NCI-H187 (cell line): Measurements from ENCODE around the gene IL18R1.
"Not testable (repeated sequence)": the region's sequence is repeated elsewhere in the genome, so short reads cannot be mapped to it uniquely, and the experiment has no call there.

Experiments
- DNase-seq, 2 experiments: peaks; one replicate each; lab custom pipeline; 2025; lab: John Stamatoyannopoulos, UW

IL18R1 gene, protein sequence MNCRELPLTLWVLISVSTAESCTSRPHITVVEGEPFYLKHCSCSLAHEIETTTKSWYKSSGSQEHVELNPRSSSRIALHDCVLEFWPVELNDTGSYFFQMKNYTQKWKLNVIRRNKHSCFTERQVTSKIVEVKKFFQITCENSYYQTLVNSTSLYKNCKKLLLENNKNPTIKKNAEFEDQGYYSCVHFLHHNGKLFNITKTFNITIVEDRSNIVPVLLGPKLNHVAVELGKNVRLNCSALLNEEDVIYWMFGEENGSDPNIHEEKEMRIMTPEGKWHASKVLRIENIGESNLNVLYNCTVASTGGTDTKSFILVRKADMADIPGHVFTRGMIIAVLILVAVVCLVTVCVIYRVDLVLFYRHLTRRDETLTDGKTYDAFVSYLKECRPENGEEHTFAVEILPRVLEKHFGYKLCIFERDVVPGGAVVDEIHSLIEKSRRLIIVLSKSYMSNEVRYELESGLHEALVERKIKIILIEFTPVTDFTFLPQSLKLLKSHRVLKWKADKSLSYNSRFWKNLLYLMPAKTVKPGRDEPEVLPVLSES

DNA sequence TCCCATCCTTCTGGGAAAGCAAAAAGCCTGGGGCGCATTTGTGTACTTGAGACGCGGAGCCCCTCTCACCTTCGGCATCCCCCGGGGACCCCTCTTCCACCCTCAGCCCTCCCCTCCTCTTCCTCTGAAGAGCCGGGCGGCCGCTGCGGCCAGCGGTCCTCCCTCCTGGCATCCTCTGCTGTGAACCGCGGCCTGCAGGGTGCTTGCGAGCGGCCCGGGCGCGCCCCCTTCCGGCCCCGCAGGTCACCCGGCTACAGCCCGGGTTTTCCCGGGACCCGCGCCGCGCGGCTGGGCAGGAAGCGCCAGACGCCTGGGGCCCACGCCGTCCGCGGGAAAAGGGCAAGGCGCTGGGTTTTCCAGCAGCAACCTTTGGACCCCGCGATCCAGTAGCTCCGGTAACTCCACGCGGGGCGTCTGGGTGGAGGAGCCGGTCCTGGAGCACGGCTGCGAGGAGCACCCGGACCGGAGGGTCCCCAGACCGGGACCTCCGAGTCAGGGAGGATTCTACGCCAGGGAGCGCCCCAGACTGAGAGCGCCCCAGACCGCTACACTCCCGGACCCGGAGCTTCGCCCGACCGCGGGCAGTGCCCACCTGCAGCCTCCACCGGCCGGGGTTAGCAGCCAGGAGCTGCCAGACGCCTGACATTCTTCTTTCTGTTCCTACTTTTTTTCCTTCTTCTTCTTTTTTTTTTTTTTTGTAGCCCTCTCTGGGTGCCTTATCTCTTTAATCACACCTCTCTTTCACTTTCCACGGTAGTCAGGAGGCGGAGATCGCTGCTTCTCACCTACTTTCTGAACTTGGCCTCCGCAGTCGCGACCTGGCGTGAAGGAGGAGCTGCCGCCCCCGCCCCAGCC is at the start of gene IL18R1:
Gene IL18R1, plus strand, starts transcription at position 271 of the 855 bp plus-strand sequence. CDS start 6,865 bp downstream, outside the sequence.
- DNase-seq, result no peak

DNA sequence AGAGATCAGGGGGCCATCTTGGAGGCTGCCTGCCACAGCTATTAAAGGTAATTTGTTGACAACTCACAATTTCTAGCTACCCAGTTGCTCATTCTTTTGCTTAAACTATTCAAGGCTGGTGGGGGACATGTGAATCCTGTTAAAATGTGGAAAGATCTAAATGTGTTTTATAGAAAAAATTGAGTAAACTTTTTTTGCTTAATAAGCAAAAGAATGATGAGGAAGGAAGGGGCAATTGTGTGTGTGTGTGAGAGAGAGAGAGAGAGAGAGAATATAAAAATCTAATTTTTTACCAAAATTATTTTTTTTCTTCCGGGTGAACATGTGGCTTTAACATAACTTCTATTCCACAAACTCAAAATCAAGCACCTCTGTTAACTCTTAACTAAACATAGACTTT is 49.5 kb upstream of the IL18R1 start:
- no peak for DNase-seq

DNA sequence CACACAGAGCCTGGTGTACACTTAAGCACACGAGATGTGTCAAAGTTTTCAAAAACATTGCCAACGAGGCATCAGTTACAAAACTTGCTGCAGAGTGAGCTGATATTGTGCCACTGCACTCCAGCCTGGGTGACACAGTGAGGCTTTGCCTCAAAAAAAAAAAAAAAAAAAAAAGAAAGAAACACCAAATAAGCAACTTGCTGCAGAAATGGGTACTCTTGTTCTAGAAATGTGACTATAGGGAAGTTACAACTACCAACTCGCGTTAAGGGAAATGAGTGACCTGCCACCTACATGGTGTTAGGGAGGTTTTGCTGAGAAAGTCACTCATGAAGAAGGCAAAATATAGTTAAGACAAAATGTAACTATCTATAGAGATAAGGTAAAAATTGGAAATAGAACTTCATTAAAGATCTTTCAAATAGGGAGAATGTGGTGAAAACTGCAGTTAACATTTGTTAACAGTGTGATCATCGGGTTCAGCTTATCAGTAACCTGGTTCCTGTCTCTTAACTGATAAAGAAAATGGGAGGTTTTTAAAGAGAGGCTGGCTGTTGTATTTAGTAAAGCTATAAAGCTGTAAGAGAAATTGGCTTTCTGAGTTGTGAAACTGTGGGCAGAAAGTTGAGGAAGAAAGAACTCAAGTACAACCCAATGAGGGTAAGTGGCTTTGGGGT is 44.5 kb upstream of the IL18R1 start, which contains the start of gene IL1RL1:
Gene IL1RL1, plus strand, starts transcription at position 600 of the 677 bp plus-strand sequence. CDS start 26,702 bp downstream, outside the sequence.
- DNase-seq, result no peak

DNA sequence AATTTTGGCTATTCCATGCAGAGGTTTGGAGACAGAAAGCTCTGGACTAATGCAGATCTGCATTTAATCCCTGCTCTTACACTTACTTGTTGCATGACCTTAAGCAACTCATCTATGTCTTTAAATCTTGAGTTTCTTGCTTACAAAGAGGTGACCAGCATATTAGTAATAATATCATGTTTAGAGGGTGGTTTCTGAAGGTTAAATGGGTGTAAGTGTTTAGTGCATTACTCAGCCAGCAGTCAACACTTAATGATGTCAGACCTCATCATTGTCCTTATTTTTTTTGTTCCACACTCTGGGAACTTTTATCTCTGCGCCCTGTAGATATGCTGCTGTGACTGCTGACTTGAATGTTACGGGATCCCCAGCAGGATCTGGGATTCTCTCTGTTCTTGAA is 42.6 kb upstream of the IL18R1 start:
- DNase-seq, result no peak

DNA sequence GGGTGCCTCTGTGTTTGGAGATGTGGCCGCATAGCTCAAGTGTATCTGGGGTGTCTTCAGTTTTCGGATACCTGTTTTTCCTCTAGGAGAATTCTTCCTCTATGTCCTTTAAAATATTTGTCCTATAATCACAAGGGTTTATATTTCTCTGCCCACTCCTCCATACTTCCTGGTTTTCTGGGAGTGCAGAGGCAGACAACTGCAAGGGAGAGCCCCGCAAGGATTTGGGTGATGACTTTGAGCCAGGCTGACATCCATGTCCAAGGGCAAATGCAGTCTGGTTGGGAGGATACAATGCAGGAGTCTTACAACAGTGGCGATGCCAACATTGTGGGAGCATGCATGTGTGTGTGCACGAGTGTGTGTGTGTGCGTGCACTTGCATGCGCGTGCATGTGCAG is 42.1 kb upstream of the IL18R1 start:
- DNase-seq, result no peak

DNA sequence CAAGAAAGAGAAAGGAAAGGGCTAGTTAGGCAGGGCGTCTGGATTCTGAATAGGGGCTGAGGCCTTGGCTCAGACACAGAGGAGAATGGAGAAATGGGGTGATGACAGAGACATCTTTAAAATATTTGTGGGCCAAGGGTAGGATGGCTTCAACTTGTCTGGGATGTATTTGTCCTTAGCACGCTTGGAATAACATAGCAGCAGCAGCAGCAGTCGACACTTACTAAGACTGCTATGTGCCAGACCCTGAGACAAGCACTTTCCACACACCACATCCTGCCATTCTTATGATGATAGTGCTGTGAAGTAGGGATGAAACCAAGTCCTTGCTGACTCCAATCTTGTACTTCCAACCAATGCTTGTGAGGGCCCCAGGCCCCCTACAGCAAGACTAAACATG is 41.6 kb upstream of the IL18R1 start:
- no peak for DNase-seq

DNA sequence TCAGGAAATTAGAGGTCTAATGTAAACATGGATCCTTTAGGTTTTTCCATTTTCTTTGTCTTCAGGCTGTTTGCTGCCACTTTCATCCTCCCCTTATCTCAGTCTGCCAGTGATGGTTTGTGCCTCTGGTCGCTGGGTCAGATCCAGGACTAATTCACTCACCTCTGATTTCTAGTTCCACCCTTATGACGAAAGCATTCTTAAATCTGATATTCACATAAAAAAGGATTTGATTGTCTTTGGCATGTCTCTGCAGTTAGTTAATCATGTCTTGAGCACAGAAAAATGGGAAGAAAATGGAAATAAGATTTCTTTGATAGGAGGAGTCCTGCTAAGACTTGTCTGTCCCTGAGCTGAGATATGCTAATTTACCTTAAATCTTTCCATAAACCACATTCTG is 39.7 kb upstream of the IL18R1 start:
- DNase-seq, result no peak

DNA sequence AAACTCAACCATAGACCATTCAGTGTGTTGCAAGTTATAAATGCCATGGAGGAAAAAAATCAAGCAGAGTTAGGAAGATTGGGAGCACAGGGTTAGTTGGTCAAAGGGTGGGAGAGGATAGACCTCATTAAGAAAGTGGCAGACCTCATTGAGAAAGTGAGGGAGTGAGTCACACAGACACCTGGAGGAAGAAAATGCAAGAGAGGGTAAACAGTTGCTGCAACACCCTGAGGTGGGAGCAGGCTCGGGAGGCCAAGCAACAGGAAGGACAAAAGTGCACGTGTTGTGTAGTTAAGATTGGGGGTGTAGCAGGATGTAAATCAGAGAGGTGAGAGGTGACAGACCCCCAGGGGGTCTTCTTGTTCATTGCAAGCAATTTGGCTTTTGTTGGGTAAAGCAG is 37.9 kb upstream of the IL18R1 start:
- no peak for DNase-seq

DNA sequence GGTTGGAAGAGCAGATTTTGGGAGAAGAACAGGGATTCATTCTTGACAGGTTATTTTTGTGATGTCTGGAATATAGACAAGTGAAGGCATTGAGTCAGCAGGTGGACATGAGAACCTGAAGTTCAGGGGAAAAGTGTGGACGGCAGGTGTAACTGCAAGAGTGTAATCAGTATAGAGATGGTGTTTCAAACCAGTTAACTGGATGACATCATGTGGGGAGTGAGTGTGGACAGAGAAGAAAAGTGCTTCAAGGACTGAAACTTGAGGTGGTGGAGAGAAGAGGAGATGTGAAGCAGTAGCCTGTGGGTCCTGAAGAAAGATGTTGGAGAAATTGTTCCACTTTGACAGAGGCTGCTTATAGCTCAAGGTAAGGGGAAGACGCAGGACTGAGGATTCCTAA is 37.2 kb upstream of the IL18R1 start:
- DNase-seq, result no peak

DNA sequence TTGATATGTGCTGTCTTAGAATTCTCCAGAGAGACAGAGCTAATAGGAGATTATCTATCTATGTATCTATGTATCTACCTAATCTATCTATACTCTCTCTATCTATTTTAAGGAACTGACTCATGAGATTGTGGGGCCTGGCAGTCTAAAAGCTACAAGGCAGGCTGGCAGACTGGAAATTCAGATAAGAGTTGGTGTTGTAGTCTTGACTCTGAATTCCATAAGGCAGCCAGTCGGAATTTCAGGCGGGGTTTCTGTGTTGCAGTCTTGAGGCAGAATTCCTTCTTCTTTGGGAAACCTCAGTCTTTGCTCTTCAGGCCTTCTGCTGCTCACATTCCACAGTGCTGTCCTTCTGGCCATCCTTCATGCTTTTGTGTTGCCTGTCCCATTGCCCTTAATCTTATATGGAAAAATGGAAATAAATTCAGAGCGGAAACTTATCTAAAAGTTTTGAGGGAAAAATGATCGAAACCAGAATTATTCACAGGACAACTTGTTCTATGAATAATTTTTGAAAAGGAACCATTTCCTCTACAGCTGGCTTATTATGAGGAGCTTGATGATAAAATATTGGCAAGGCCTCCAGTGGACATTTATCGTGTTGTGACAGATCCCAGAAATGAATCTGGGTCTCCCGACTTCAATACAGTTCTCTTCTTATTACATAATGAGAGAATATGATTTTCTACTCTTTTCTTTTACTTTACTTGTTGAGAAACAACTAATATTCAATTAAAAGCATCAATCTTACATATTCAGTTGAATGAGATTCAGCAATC is 33.5 kb upstream of the IL18R1 start:
- no peak for DNase-seq

DNA sequence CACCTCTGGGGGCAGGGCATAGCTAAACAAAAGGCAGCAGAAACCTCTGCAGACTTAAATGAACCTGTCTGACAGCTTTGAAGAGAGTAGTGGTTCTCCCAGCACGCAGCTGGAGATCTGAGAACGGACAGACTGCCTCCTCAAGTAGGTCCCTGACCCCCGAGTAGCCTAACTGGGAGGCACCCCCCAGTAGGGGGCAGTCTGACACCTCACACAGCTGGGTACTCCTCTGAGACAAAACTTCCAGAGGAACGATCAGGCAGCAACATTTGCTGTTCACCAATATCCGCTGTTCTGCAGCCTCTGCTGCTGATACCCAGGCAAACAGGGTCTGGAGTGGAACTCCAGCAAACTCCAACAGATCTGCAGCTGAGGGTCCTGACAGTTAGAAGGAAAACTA is 30.7 kb upstream of the IL18R1 start:
- not testable (repeated sequence) for DNase-seq

DNA sequence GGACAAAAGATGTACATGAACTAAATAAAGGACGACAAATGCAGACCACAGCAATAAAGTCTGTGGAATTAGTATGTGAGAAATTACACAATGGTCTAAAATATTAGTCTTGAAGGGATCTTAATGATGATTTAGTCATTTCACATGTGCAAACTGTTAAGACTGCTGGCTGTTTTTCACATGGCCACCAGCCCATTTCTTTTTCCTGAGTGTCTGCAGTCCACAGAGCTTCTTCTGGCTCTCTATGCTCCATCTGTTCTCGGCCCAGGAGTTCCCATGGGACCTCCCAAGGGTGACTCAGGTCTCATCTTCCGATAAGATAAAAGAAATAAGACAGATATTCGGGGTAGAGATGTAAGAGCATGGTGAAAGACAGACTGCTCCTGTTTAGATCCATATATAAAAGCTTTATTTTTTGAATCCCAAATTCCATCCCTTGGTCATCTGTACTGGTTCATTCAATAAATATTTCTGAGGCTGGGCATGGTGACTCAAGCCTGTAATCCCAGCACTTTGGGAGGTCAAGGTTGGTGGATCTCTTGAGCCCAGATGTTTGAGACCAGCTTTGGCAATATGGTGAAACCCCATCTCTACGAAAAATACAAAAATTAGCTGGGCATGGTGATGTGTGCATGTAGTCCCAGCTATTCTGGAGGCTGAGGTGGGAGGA is 24.1 kb upstream of the IL18R1 start:
- DNase-seq, result no peak

DNA sequence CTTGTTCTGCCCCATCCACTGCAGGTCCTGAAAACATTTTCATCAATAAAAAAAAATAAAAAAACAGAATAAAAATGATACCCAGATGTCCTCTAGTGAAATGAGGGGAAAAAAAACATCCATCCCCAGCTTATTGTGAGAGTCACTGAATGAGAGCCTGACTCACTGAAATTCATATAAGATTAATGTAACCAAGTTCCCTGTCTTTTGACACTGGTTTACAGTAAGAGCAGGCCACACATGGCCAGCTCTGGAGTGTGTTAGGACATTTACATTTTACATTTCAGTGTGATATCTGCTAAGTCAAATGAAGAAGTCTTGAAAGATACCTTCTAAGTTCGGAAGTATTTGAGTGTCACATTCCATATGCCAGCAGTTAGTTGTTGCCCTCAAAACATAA is 21.1 kb upstream of the IL18R1 start:
- no peak for DNase-seq

DNA sequence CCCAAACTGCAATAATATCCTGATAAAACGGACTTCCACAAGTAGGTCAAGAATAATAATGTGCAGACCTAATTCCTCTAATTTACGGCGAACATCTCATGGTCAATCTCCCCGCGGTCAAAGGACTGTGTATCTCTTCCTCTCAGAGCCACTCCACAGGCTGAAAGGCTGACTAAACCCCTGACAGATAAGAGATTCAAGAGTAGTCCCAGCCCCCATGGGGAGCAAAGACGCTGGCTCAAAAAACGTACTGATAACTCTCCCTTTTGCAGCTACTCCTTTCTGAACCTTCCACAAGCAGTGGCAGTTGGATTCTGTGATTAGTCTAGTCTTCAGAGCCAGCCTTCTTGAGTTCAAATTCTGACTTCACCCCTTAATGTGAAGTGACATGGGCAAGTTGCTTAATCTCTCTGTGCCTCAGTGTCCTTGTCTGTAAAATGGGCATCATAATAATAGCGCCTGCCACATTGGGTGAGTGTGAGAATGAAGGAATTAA is 19.7 kb upstream of the IL18R1 start:
- no peak for DNase-seq

DNA sequence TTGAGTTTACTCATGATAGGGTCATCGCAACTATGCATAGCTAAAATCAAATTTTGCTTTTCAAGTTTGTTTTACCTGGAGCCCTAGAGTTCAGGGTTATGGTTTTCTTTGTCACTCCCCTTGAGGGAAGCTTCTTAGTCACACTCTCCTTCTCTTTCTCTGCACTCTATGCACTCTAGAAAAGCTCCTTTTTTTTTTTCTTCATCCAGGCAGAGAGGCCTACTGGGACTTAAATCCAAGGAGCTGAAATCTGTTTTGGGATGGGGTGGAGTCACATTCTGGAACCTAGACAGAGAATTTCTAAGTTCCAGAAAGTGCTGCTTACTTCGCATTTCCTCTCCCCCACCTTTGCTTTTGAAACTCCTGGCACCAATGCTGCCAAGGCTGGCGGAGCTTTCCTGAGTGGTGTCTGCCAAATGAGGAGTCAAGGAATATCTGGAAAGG is 19.1 kb upstream of the IL18R1 start:
- no peak for DNase-seq

DNA sequence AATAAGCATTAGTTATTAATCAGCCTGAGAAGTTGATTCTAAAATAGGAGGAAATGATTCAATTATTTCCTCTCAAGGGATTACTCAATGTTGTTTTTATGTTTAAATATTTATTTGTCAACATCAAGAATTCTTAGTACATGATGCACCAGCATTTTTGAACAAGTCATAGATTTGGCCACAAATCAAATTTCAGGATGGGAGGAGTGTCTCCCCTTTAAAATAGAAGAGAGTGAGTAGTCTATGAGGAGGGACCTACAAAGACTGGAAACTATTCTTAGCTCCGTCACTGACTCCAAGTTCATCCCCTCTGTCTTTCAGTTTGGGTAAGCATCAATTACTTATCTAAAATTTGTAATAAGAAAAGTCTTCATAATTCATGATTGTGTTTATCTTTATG is 18.6 kb upstream of the IL18R1 start:
- DNase-seq, result no peak

DNA sequence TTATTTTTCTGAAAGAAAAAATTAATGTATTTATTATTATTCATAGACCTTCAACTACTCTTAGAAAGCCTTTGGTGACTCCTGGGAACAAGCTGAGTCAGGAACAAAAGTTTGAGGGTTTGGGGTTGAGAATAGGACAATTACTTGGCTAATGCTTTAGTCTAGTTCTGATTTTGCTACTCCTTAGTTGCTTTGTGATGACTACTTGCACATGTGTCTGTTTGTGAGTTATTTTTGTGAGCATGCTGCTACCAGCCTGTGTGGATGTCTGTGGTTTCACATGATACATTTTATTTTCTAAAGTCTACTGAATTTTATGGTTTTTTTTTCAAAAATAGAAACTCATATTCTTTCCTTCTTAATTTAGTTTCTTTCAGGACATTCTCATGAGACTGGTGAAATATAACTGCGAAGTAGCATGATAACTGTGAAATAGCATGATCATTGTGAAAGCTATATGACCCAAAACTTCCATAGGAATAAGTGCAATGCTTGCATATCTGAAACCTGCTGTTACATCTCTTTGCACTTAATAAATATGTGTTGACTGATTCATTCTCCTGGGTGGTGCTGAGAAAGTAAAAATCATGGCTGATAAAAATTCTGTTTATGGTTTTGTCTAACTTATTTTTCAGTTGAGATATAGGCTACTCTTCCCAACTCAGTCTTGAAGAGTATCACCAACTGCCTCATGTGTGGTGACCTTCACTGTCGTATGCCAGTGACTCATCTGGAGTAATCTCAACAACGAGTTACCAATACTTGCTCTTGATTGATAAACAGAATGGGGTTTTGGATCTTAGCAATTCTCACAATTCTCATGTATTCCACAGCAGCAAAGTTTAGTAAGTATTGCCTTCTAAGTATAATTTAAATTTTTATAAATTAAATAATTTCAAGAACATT is 17.9 kb upstream of the IL18R1 start:
- DNase-seq, result no peak

DNA sequence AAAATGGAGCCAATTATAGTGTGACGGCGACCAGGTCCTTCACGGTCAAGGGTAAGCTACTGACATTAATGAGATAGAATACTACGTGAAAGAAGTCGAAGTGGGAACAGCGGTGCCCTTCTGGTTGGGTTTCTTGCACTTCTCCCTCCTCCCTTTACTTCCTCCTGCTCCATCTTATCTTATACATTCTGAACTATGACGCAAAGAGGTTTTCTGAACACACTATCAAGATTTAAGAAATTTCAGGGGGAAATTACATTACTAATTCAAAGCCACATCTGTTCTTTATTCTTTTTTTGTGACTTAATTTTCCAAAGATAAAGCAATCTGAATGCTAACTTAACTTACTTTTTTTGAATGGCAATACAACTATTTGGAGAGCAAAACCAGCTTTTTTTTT is 14.8 kb upstream of the IL18R1 start:
- no peak for DNase-seq

DNA sequence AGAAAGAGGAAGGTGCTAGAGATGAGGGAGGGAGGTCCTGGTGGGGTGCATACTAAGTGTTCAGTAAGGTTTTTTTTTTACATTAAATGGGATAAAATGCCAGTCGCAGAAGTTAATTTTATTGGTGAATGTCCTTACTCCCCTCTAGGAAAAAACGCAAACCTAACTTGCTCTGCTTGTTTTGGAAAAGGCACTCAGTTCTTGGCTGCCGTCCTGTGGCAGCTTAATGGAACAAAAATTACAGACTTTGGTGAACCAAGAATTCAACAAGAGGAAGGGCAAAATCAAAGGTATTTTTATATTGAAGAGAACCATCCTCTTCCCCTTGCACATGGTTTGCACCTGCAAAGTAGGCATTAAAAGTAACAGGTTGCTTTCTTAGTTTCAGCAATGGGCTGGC is 12.7 kb upstream of the IL18R1 start:
- no peak for DNase-seq

DNA sequence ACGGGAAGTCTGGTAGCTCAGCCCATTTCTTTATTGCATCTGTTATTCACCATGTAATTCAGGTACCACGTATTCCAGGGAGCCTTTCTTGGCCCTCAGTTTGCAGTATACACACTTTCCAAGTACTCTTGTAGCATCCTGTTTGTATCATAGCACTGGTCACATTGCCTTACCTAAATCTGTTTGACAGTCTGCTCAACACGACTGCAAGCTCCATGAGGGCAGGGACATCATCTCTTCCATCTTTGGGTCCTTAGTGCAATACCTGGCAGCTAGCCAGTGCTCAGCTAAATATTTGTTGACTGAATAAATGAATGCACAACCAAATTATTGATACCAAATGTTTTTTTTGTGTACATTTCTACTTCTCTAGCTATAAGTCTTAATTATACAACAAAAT is 11.2 kb upstream of the IL18R1 start:
- DNase-seq, result no peak
